H9 (cell line): ENCODE measurements around the gene CFAP47. TPM values are rescaled to one million over a fixed set of nuclear protein-coding genes. Genes with fewer than 3 reads are reported as not detected.
"Not testable (repeated sequence)": the region's sequence is repeated elsewhere in the genome, so short reads cannot be mapped to it uniquely, and the experiment has no call there.

Experiments used
- DNase-seq: peaks from one replicate; pipeline ENCODE4 v3.0.0-alpha.2; 2017
- H2AFZ ChIP-seq: one replicate; pipeline ENCODE4 v1.6.1; 2013; ENCODE audit warnings: mild to moderate bottlenecking, low read length, control low read depth, moderate library complexity
- H2AK5ac ChIP-seq: 2 replicates; pipeline ENCODE4 v1.6.1; 2013; ENCODE audit warnings: low read length, control low read depth, mixed read lengths; ENCODE audit not compliant: insufficient read length
- H2BK120ac ChIP-seq: one replicate; pipeline ENCODE4 v1.6.1; 2013; ENCODE audit warnings: low read depth, mild to moderate bottlenecking, low read length, control low read depth, inconsistent platforms; ENCODE audit not compliant: poor library complexity, severe bottlenecking
- H2BK12ac ChIP-seq: 2 replicates; pipeline ENCODE4 v1.6.1; 2013; ENCODE audit warnings: low read length, control low read depth, mixed read lengths, low read depth; ENCODE audit not compliant: insufficient read length
- H2BK15ac ChIP-seq: 2 replicates; pipeline ENCODE4 v1.6.1; 2013; ENCODE audit warnings: low read depth, low read length, control low read depth
- H2BK20ac ChIP-seq: one replicate; pipeline ENCODE4 v1.6.1; 2013; ENCODE audit warnings: low read depth, mild to moderate bottlenecking, low read length, control low read depth, inconsistent platforms; ENCODE audit not compliant: poor library complexity, severe bottlenecking
- H2BK5ac ChIP-seq: 2 replicates; pipeline ENCODE4 v1.6.1; 2013; ENCODE audit warnings: low read length, control low read depth, mixed read lengths; ENCODE audit not compliant: insufficient read length
- H3K14ac ChIP-seq: 2 replicates; pipeline ENCODE4 v1.6.1; 2013; ENCODE audit warnings: low read length, control low read depth; ENCODE audit not compliant: insufficient read depth
- H3K18ac ChIP-seq: 2 replicates; pipeline ENCODE4 v1.6.1; 2013; ENCODE audit warnings: low read depth, mild to moderate bottlenecking, mixed read lengths, low read length, control low read depth; ENCODE audit not compliant: insufficient read length
- H3K23ac ChIP-seq: 2 replicates; pipeline ENCODE4 v1.6.1; 2013; ENCODE audit warnings: low read length, control low read depth, mixed read lengths, low read depth; ENCODE audit not compliant: insufficient read length
- H3K23me2 ChIP-seq: 2 replicates; pipeline ENCODE4 v1.6.1; 2013; ENCODE audit warnings: low read depth, mild to moderate bottlenecking, mixed read lengths, low read length, control low read depth; ENCODE audit not compliant: insufficient read length, poor library complexity, severe bottlenecking
- H3K27ac ChIP-seq: 2 replicates; pipeline ENCODE4 v1.5.1; 2013; ENCODE audit warnings: low read length, control low read depth, mixed read lengths, low read depth; ENCODE audit not compliant: insufficient read length
- H3K27me3 ChIP-seq: 2 replicates; pipeline ENCODE4 v1.6.1; 2013; ENCODE audit warnings: low read length, control low read depth, inconsistent platforms; ENCODE audit not compliant: insufficient read depth
- H3K4ac ChIP-seq: 2 replicates; pipeline ENCODE4 v1.6.1; 2013; ENCODE audit warnings: low read depth, mild to moderate bottlenecking, control low read depth, inconsistent platforms, low read length, moderate library complexity
- H3K4me1 ChIP-seq: 2 replicates; pipeline ENCODE4 v1.6.1; 2013; ENCODE audit warnings: low read length, control low read depth, inconsistent platforms; ENCODE audit not compliant: insufficient read depth
- H3K4me2 ChIP-seq: 2 replicates; pipeline ENCODE4 v1.6.1; 2013; ENCODE audit warnings: low read length, control low read depth, mixed read lengths; ENCODE audit not compliant: insufficient read length, insufficient read depth
- H3K56ac ChIP-seq: 2 replicates; pipeline ENCODE4 v1.6.1; 2013; ENCODE audit warnings: low read depth, mild to moderate bottlenecking, mixed read lengths, low read length, control low read depth; ENCODE audit not compliant: insufficient read length
- H3K79me1 ChIP-seq: 2 replicates; pipeline ENCODE4 v1.6.1; 2013; ENCODE audit warnings: low read depth, mild to moderate bottlenecking, moderate library complexity, low read length, control low read depth, inconsistent platforms; ENCODE audit not compliant: insufficient read depth, poor library complexity, severe bottlenecking
- H3K79me2 ChIP-seq: 2 replicates; pipeline ENCODE4 v1.6.1; 2013; ENCODE audit warnings: low read length, control low read depth, inconsistent platforms; ENCODE audit not compliant: insufficient read depth
- H3K9ac ChIP-seq: 2 replicates; pipeline ENCODE4 v1.6.1; 2013; ENCODE audit warnings: low read length, control low read depth, mixed read lengths; ENCODE audit not compliant: insufficient read length; ENCODE audit errors: extremely low read depth
- H3K9me3 ChIP-seq: one replicate; pipeline ENCODE4 v1.6.1; 2013; ENCODE audit warnings: low read depth, low read length, inconsistent platforms; ENCODE audit not compliant: control insufficient read depth
- H3T11ph ChIP-seq: one replicate; pipeline ENCODE4 v1.6.1; 2013; ENCODE audit warnings: mild to moderate bottlenecking, low read length, control low read depth, inconsistent platforms
- H4K20me1 ChIP-seq: one replicate; pipeline ENCODE4 v1.6.1; 2013; ENCODE audit not compliant: control insufficient read depth, insufficient read length, insufficient read depth
- H4K5ac ChIP-seq: 2 replicates; pipeline ENCODE4 v1.6.1; 2013; ENCODE audit warnings: low read depth, mild to moderate bottlenecking, mixed read lengths, low read length, control low read depth; ENCODE audit not compliant: insufficient read length
- H4K8ac ChIP-seq: replicated peaks from 2 replicates; pipeline ENCODE4 v1.6.1; 2013; ENCODE audit warnings: low read length, control low read depth, mixed read lengths, low read depth; ENCODE audit not compliant: insufficient read length
- H4K91ac ChIP-seq: 2 replicates; pipeline ENCODE4 v1.6.1; 2013; ENCODE audit warnings: low read depth, mild to moderate bottlenecking, moderate library complexity, mixed read lengths, low read length, control low read depth; ENCODE audit not compliant: insufficient read length
- H3K27ac Mint-ChIP-seq, 3 experiments: 2 replicates in 2 of 3; 3 replicates in 1 of 3; pipeline ENCODE4 v1.8.0; 2020 to 2021; ENCODE audit warnings: mixed read lengths in 3 of 3, mild to moderate bottlenecking in 1 of 3, moderate library complexity in 1 of 3
- H3K27me3 Mint-ChIP-seq: 2 replicates; pipeline ENCODE4 v1.8.0; 2021; ENCODE audit warnings: low read depth, mild to moderate bottlenecking, moderate library complexity, mixed read lengths
- H3K36me3 Mint-ChIP-seq, 3 experiments: 2 replicates in 2 of 3; 3 replicates in 1 of 3; pipeline ENCODE4 v1.8.0; 2020 to 2021; ENCODE audit warnings: low read depth in 3 of 3, mixed read lengths in 3 of 3; ENCODE audit not compliant: insufficient read depth in 1 of 3
- H3K4me1 Mint-ChIP-seq, 2 experiments: 2 replicates each; pipeline ENCODE4 v1.8.0; 2020; ENCODE audit warnings: mixed read lengths in 2 of 2
- H3K4me3 Mint-ChIP-seq, 2 experiments: 2 replicates in 1 of 2; 3 replicates in 1 of 2; pipeline ENCODE4 v1.8.0; 2020 to 2021; ENCODE audit warnings: mild to moderate bottlenecking in 2 of 2, mixed read lengths in 2 of 2, moderate library complexity in 1 of 2
- H3K9me3 Mint-ChIP-seq, 2 experiments: 2 replicates in 1 of 2; 3 replicates in 1 of 2; pipeline ENCODE4 v1.8.0; 2020; ENCODE audit warnings: mild to moderate bottlenecking in 2 of 2, mixed read lengths in 2 of 2, moderate library complexity in 1 of 2
- WGBS: extraction: QIAGEN DNeasy Blood & Tissue Kit; methylation state at CpG from one replicate; pipeline ENCODE4 v1.1.7; 2013; ENCODE audit warnings: missing lambda C conversion rate, low lambda C conversion rate, mixed read lengths; ENCODE audit not compliant: insufficient read length; ENCODE audit errors: extremely low coverage; 5-methylcytosine and 5-hydroxymethylcytosine counted together
- total RNA-seq: library from RNA; stranded (reverse); gene quantifications from 2 replicates; pipeline ENCODE4 v1.2.1, GENCODE V29; 2021
- TF ChIP-seq, protein P1 (sequence below): fragments of 200-600 bp; sonication (generic); conservative IDR thresholded peaks from 3 replicates; pipeline ENCODE4 v1.8.0; 2021; ENCODE audit warnings: antibody characterized with exemption, mild to moderate bottlenecking

Gene CFAP47
- total RNA-seq, 1 experiment from 2014 or later = not detected

DNA sequence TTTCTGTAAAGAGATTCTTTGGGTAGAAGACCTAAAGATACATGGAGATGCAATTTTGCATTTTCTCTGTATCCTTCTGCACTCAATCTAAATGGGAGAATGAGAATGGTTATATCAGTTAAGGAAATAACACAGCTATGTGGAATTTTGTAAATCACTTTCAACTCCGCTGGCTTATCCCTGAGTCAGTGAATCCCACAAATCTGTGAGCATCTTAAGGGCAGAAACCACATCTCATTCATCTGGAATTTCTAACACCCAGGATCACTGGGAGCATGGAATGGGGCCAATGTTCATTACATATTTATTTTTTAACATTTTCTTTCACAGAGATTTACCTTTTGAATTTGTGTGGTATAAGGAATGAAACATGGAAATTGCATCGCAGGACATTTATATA is 167.8 kb downstream of the CFAP47 start:
- no peak overlapping the region for H3T11ph ChIP-seq
- H3K56ac ChIP-seq = no peak overlapping the region
- Mint-ChIP-seq H3K36me3 (no peaks in the 10 kb centered on the region; a peak in 1 of 7 replicates), H3K4me1 (no peaks in the 10 kb centered on the region), H3K9me3 (peaks cover 33 to 34% of the 10 kb centered on the region in 2 experiments), H3K27me3 (no peaks in the 10 kb centered on the region), H3K27ac (no peak overlapping the region), H3K4me3 (no peak overlapping the region)
- no peak overlapping the region for H2BK120ac ChIP-seq
- no peak overlapping the region for H3K9ac ChIP-seq
- no peaks in the 10 kb centered on the region for H3K79me2 ChIP-seq
- DNase-seq = no peak
- no peaks in the 10 kb centered on the region for H3K79me1 ChIP-seq
- H3K4me1 ChIP-seq = no peaks in the 10 kb centered on the region
- H2AFZ ChIP-seq = no peak overlapping the region
- H3K27ac ChIP-seq = no peak overlapping the region
- no peak overlapping the region for H3K14ac ChIP-seq
- H3K4ac ChIP-seq = no peak overlapping the region
- no peak overlapping the region for H2AK5ac ChIP-seq
- H2BK15ac ChIP-seq = no peak overlapping the region
- H3K4me2 ChIP-seq = no peak overlapping the region
- H4K20me1 ChIP-seq = no peaks in the 10 kb centered on the region
- no peak overlapping the region for H3K18ac ChIP-seq
- WGBS = no CpG with 5 or more reads among the region's 2 CpGs
- H3K23me2 ChIP-seq = no peaks in the 10 kb centered on the region
- no peak overlapping the region for H4K5ac ChIP-seq
- no peak overlapping the region for H2BK12ac ChIP-seq
- no peaks in the 10 kb centered on the region for H3K27me3 ChIP-seq
- H3K9me3 ChIP-seq = no peaks in the 10 kb centered on the region
- no peak overlapping the region for H2BK20ac ChIP-seq
- no peak overlapping the region for H4K8ac ChIP-seq
- TF ChIP-seq, protein P1, sequence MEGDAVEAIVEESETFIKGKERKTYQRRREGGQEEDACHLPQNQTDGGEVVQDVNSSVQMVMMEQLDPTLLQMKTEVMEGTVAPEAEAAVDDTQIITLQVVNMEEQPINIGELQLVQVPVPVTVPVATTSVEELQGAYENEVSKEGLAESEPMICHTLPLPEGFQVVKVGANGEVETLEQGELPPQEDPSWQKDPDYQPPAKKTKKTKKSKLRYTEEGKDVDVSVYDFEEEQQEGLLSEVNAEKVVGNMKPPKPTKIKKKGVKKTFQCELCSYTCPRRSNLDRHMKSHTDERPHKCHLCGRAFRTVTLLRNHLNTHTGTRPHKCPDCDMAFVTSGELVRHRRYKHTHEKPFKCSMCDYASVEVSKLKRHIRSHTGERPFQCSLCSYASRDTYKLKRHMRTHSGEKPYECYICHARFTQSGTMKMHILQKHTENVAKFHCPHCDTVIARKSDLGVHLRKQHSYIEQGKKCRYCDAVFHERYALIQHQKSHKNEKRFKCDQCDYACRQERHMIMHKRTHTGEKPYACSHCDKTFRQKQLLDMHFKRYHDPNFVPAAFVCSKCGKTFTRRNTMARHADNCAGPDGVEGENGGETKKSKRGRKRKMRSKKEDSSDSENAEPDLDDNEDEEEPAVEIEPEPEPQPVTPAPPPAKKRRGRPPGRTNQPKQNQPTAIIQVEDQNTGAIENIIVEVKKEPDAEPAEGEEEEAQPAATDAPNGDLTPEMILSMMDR = no peak
- H4K91ac ChIP-seq = no peak overlapping the region
- H3K23ac ChIP-seq = no peak overlapping the region
- H2BK5ac ChIP-seq = no peak overlapping the region

DNA sequence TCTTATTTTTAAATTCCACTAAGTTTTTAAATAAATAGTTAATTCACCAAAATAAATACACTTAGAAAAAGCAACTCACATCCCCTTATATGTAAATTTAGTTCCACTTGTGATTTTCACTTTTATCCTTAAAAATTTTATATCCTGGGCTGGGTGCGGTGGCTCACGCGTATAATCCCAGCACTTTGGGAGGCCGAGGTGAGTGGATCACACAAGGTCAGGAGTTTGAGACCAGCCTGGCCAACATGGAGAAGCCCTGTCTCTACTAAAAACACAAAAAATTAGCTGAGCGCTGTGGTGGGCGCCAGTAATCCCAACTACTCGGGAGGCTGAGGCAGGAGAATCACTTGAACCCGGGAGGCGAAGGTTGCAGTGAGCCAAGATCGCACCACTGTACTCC is 169.4 kb downstream of the CFAP47 start:
- not testable (repeated sequence) for H3K4me2 ChIP-seq, H3T11ph ChIP-seq, H3K27me3 Mint-ChIP-seq

More for the DNA sequence above, 169.4 kb downstream of the CFAP47 start:
- H3K4me1 Mint-ChIP-seq, H3K27ac Mint-ChIP-seq, H3K4ac ChIP-seq, H3K23me2 ChIP-seq, H4K5ac ChIP-seq, H2AFZ ChIP-seq, H3K27me3 ChIP-seq, H3K9me3 ChIP-seq, H3K4me1 ChIP-seq, DNase-seq, H3K4me3 Mint-ChIP-seq, H2BK120ac ChIP-seq, H2AK5ac ChIP-seq, H3K9ac ChIP-seq, H4K91ac ChIP-seq, H2BK5ac ChIP-seq, H2BK12ac ChIP-seq, H3K27ac ChIP-seq, H3K79me1 ChIP-seq, H3K23ac ChIP-seq, H2BK20ac ChIP-seq, H2BK15ac ChIP-seq, H3K56ac ChIP-seq, H4K20me1 ChIP-seq, H3K36me3 Mint-ChIP-seq, H4K8ac ChIP-seq, H3K79me2 ChIP-seq, H3K14ac ChIP-seq, H3K18ac ChIP-seq: not testable (repeated sequence)
- peaks cover 39 to 41% of the 10 kb centered on the region in 2 experiments for H3K9me3 Mint-ChIP-seq
- no CpG with 5 or more reads among the region's 10 CpGs for WGBS
